ENCODE data around the gene KCNIP1.

The KCNIP1 gene

DNA sequence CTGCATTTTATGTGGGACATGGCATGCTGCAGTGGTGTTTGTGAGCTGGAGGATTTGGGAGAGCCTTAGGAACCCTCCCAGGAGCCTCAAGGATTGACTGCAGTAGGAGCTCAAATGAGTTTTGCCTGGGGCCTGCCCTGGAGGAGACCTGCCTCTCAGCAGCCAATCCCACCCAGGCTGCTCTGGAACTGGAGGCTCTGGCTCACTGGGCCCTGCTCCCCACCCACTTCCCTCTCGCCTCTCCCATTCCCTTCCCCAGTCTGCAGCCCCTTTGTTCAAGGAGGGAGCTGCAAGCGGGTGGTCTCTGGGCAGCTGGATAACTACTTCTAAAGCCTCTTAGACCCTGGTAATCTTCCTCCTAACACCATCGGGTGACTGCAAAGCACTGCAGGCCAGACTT lies 24.2 kb downstream of the KCNIP1 start:
- H3K36me3 ChIP-seq (ENCODE audit: control insufficient read depth in 2 of 2, insufficient read depth in 1 of 2, low read length in 2 of 2), result no peaks in the 10 kb centered on the region
- no peak for TF ChIP-seq ZNF416 (tag by site-specific recombination; IDR thresholded peaks at IDR 0.05)
- no peak for TF ChIP-seq ZNF341 (tag by site-specific recombination; IDR thresholded peaks at IDR 0.05; ENCODE audit: low read depth)
- TF ChIP-seq ZNF830 (tag by site-specific recombination; IDR thresholded peaks at IDR 0.05; ENCODE audit: low read depth), result no peak
- H3K4me1 ChIP-seq (ENCODE audit: control insufficient read depth, insufficient read depth, low read length), result no peaks in the 10 kb centered on the region; the same call in 1 of the 2 replicates
- ChIA-PET CTCF (interaction anchor here (0.6 kb wide), 2 partner anchors 21 to 26 kb away, joined by 3 to 4 read pairs; no protein-coding TSS in a partner anchor), POLR2A (no interaction called here)
- H3K9me3 ChIP-seq (ENCODE audit: control insufficient read depth, insufficient read depth, low read depth, low read length), result no peaks in the 10 kb centered on the region
- no peak overlapping the region for H3K27ac ChIP-seq (ENCODE audit: extremely low read depth, low read depth, low read length)
- H3K4me3 ChIP-seq (ENCODE audit: low read depth, low read length), result no peak overlapping the region

- ChIA-PET POLR2A (no interaction called here), CTCF (interaction anchor here (1.1 kb wide), 1 partner anchor 94 kb away, joined by 5 read pairs; no protein-coding TSS in a partner anchor)
These were observed 25.2 kb downstream of the KCNIP1 start for GRCh38 chr5:170528976-170529375.

DNA sequence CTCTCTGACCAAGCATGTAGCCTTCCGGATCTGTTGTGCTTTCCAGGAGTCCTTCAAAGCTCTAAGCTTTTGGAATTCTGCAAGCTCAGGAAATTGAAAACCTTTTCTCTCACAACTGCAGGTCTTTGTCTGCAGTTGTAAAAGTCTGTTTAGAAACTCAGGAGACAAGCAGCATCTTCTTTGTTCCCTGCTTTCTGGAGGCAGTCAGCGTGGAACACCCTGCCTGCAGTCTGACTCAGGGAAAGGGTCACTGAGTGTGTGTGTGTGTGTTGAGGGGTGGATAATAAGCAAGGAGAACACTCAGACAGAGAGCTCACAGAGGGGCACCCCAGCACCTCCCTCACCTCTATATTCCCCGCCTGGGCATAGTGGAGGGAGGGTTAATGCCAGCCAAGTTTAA lies 29.1 kb downstream of the KCNIP1 start:
- TF ChIP-seq, protein P1, sequence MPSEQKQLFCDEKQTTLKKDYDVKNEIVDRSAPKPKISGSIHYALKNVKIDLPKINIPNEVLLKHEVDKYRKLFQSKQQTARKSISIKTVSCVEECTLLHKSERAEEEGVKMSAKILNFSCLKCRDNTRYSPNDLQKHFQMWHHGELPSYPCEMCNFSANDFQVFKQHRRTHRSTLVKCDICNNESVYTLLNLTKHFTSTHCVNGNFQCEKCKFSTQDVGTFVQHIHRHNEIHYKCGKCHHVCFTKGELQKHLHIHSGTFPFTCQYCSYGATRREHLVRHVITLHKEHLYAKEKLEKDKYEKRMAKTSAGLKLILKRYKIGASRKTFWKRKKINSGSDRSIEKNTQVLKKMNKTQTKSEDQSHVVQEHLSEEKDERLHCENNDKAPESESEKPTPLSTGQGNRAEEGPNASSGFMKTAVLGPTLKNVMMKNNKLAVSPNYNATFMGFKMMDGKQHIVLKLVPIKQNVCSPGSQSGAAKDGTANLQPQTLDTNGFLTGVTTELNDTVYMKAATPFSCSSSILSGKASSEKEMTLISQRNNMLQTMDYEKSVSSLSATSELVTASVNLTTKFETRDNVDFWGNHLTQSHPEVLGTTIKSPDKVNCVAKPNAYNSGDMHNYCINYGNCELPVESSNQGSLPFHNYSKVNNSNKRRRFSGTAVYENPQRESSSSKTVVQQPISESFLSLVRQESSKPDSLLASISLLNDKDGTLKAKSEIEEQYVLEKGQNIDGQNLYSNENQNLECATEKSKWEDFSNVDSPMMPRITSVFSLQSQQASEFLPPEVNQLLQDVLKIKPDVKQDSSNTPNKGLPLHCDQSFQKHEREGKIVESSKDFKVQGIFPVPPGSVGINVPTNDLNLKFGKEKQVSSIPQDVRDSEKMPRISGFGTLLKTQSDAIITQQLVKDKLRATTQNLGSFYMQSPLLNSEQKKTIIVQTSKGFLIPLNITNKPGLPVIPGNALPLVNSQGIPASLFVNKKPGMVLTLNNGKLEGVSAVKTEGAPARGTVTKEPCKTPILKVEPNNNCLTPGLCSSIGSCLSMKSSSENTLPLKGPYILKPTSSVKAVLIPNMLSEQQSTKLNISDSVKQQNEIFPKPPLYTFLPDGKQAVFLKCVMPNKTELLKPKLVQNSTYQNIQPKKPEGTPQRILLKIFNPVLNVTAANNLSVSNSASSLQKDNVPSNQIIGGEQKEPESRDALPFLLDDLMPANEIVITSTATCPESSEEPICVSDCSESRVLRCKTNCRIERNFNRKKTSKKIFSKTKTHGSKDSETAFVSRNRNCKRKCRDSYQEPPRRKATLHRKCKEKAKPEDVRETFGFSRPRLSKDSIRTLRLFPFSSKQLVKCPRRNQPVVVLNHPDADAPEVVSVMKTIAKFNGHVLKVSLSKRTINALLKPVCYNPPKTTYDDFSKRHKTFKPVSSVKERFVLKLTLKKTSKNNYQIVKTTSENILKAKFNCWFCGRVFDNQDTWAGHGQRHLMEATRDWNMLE (tag by site-specific recombination; conservative IDR thresholded peaks at IDR 0.05; ENCODE audit: low read depth), result no peak
- TF ChIP-seq ZNF621 (tag by site-specific recombination; IDR thresholded peaks at IDR 0.05) (no peak), ZSCAN18 (tag by site-specific recombination; IDR thresholded peaks at IDR 0.05) (no peak), ZNF416 (tag by site-specific recombination; IDR thresholded peaks at IDR 0.05) (no peak), OSR2 (tag by site-specific recombination; IDR thresholded peaks at IDR 0.05) (no peak), ZNF510 (tag by site-specific recombination; IDR thresholded peaks at IDR 0.05; ENCODE audit: insufficient replicate concordance) (no peak)
- TF ChIP-seq, protein P2, sequence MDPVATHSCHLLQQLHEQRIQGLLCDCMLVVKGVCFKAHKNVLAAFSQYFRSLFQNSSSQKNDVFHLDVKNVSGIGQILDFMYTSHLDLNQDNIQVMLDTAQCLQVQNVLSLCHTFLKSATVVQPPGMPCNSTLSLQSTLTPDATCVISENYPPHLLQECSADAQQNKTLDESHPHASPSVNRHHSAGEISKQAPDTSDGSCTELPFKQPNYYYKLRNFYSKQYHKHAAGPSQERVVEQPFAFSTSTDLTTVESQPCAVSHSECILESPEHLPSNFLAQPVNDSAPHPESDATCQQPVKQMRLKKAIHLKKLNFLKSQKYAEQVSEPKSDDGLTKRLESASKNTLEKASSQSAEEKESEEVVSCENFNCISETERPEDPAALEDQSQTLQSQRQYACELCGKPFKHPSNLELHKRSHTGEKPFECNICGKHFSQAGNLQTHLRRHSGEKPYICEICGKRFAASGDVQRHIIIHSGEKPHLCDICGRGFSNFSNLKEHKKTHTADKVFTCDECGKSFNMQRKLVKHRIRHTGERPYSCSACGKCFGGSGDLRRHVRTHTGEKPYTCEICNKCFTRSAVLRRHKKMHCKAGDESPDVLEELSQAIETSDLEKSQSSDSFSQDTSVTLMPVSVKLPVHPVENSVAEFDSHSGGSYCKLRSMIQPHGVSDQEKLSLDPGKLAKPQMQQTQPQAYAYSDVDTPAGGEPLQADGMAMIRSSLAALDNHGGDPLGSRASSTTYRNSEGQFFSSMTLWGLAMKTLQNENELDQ (tag by site-specific recombination; IDR thresholded peaks at IDR 0.05; ENCODE audit: low read depth), result no peak
- TF ChIP-seq, protein P3, sequence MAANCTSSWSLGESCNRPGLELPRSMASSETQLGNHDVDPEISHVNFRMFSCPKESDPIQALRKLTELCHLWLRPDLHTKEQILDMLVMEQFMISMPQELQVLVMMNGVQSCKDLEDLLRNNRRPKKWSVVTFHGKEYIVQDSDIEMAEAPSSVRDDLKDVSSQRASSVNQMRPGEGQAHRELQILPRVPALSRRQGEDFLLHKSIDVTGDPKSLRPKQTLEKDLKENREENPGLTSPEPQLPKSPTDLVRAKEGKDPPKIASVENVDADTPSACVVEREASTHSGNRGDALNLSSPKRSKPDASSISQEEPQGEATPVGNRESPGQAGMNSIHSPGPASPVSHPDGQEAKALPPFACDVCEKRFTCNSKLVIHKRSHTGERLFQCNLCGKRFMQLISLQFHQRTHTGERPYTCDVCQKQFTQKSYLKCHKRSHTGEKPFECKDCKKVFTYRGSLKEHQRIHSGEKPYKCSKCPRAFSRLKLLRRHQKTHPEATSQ (tag by site-specific recombination; IDR thresholded peaks at IDR 0.05), result no peak
- Histone ChIP-seq H3K4me3 (ENCODE audit: low read depth, low read length) (no peak overlapping the region), H3K27ac (ENCODE audit: extremely low read depth, low read depth, low read length) (no peak overlapping the region), H3K9me3 (ENCODE audit: control insufficient read depth, insufficient read depth, low read depth, low read length) (no peaks in the 10 kb centered on the region), H3K4me1 (ENCODE audit: control insufficient read depth, insufficient read depth, low read length) (0 out of 2 replicates have a peak, but pooled peaks cover 3% of the 10 kb centered on the region), H3K36me3 (ENCODE audit: control insufficient read depth in 2 of 2, insufficient read depth in 1 of 2, low read length in 2 of 2) (no peaks in the 10 kb centered on the region)
- ChIA-PET CTCF (no interaction called here), POLR2A (no interaction called here)

More at GRCh38 chr5:170528976-170529375, 25.2 kb downstream of the KCNIP1 start:
- no peak overlapping the region for H3K27ac ChIP-seq (ENCODE audit: extremely low read depth, low read depth, low read length)
- TF ChIP-seq SCRT1 (tag by site-specific recombination; IDR thresholded peaks at IDR 0.05; ENCODE audit: borderline replicate concordance), result 0 out of 2 replicates have a peak, but pooled peaks have one; percentile 33
- no peak for TF ChIP-seq ZNF707 (tag by site-specific recombination; IDR thresholded peaks at IDR 0.05)
- no peak for TF ChIP-seq ZNF549 (tag by site-specific recombination; IDR thresholded peaks at IDR 0.05)
- no peak for TF ChIP-seq ZNF785 (tag by site-specific recombination; IDR thresholded peaks at IDR 0.05)
- TF ChIP-seq SCRT2 (tag by site-specific recombination; IDR thresholded peaks at IDR 0.05), result peak; percentile 91
- 0 out of 2 replicates have a peak, but pooled peaks cover 3% of the 10 kb centered on the region for H3K4me1 ChIP-seq (ENCODE audit: control insufficient read depth, insufficient read depth, low read length)
- no peak overlapping the region for H3K4me3 ChIP-seq (ENCODE audit: low read depth, low read length)
- no peaks in the 10 kb centered on the region for H3K36me3 ChIP-seq (ENCODE audit: control insufficient read depth in 2 of 2, insufficient read depth in 1 of 2, low read length in 2 of 2)
- no peaks in the 10 kb centered on the region for H3K9me3 ChIP-seq (ENCODE audit: control insufficient read depth, insufficient read depth, low read depth, low read length)

Measured in HEK293 (cell line).